ENCODE data around the gene GAL3ST3. TPM values are rescaled to one million over a fixed set of nuclear protein-coding genes. Genes with fewer than 3 reads are reported as not detected.

Gene GAL3ST3
- total RNA-seq, 2 experiments from 2014 or later: not detected

GRCh38 chr11:66068923-66069714 lies 20.2 kb upstream of the GAL3ST3 start:
- Histone ChIP-seq H3K4me2 (ENCODE audit: low read length) (peak overlapping the region; percentile 72), H2AFZ (ENCODE audit: low read length) (no peak overlapping the region), H4K20me1 (ENCODE audit: insufficient read depth, low read length) (no peaks in the 10 kb centered on the region), H3K27ac (ENCODE audit: low read depth, low read length, poor library complexity, severe bottlenecking) (peak overlapping the region; percentile 73), H3K9me2 (ENCODE audit: insufficient read depth, low read length) (no peaks in the 10 kb centered on the region), H3K79me2 (ENCODE audit: insufficient read depth, low read depth, low read length) (peaks cover 23% of the 10 kb centered on the region; the same call in 1 of the 2 replicates), H3K36me3 (ENCODE audit: insufficient read depth, low read length) (peaks cover 61% of the 10 kb centered on the region), H3K4me1 (ENCODE audit: insufficient read depth, low read length, poor library complexity, severe bottlenecking) (peaks cover 46% of the 10 kb centered on the region), H3K9me3 (ENCODE audit: low read length) (0 out of 2 replicates have a peak, but pooled peaks cover 5% of the 10 kb centered on the region), H3K4me3 (ENCODE audit: low read depth, low read length, poor library complexity, severe bottlenecking) (peak overlapping the region; percentile 68)
- POLR2A ChIA-PET: interaction anchor here (0.8 to 2.7 kb wide), 3 partner anchors 16 to 64 kb away, joined by 3 to 11 read pairs (median 3); partner anchors contain the start of gene SF3B2
- intact Hi-C loops (cut with micrococcal nuclease; ENCODE audit: unreplicated experiment): loop anchor here (1.0 kb wide), 1 partner anchor 65 kb away; no protein-coding TSS in a partner anchor
- CTCF ChIA-PET (ENCODE audit: unreplicated experiment): interaction anchor here (0.7 to 1.0 kb wide), 2 partner anchors 65 to 67 kb away, joined by 3 read pairs; no protein-coding TSS in a partner anchor
- DNase-seq (ENCODE audit: low spot score): peak; percentile 68
- BruUV-seq (replicated peaks): no TSS peak
- TF ChIP-seq EZH2phosphoT487 (IDR thresholded peaks at IDR 0.05; ENCODE audit: borderline replicate concordance, low read depth, low read length) (no peak), CTCF (conservative IDR thresholded peaks at IDR 0.05; ENCODE audit: low read length) (peak; percentile 71)

GRCh38 chr11:66068154-66068821 lies 19.3 kb upstream of the GAL3ST3 start:
- TF ChIP-seq EZH2phosphoT487 (IDR thresholded peaks at IDR 0.05; ENCODE audit: borderline replicate concordance, low read depth, low read length) (no peak), CTCF (conservative IDR thresholded peaks at IDR 0.05; ENCODE audit: low read length) (peak; percentile 95)
- peaks cover 43% of the 10 kb centered on the region for H3K4me1 ChIP-seq (ENCODE audit: insufficient read depth, low read length, poor library complexity, severe bottlenecking)
- H3K79me2 ChIP-seq (ENCODE audit: insufficient read depth, low read depth, low read length): peaks cover 23% of the 10 kb centered on the region; the same call in 1 of the 2 replicates
- DNase-seq (ENCODE audit: low spot score): peak; percentile 74
- H2AFZ ChIP-seq (ENCODE audit: low read length): no peak overlapping the region
- no peak overlapping the region for H3K4me3 ChIP-seq (ENCODE audit: low read depth, low read length, poor library complexity, severe bottlenecking)
- H3K36me3 ChIP-seq (ENCODE audit: insufficient read depth, low read length): peaks cover 68% of the 10 kb centered on the region
- POLR2A ChIA-PET: interaction anchor here (0.8 to 2.7 kb wide), 2 partner anchors 15 to 17 kb away, joined by 3 to 11 read pairs; partner anchors contain the start of gene SF3B2
- TSS peak; percentile 83 for BruUV-seq (replicated peaks)
- peak overlapping the region; percentile 72 for H3K4me2 ChIP-seq (ENCODE audit: low read length)
- intact Hi-C loops (cut with micrococcal nuclease; ENCODE audit: unreplicated experiment): loop anchor here (1.0 kb wide), 1 partner anchor 66 kb away; no protein-coding TSS in a partner anchor
- H4K20me1 ChIP-seq (ENCODE audit: insufficient read depth, low read length): no peaks in the 10 kb centered on the region
- peak overlapping the region; percentile 73 for H3K27ac ChIP-seq (ENCODE audit: low read depth, low read length, poor library complexity, severe bottlenecking)
- H3K9me2 ChIP-seq (ENCODE audit: insufficient read depth, low read length): no peaks in the 10 kb centered on the region
- 0 out of 2 replicates have a peak, but pooled peaks cover 5% of the 10 kb centered on the region for H3K9me3 ChIP-seq (ENCODE audit: low read length)
- CTCF ChIA-PET (ENCODE audit: unreplicated experiment): interaction anchor here (0.7 kb wide), 1 partner anchor 68 kb away, joined by 3 read pairs; no protein-coding TSS in a partner anchor
